ENCODE results near the gene GRIK3. TPM values are rescaled to one million over a fixed set of nuclear protein-coding genes. Genes with fewer than 3 reads are reported as not detected.

GRIK3 gene
- total RNA-seq, 1 experiment from 2014 or later, result 5.5 TPM

- Mint-ChIP-seq H3K27me3 (ENCODE audit: low read depth) (no peaks in the 10 kb centered on the region), H3K4me3 (no peak overlapping the region), H3K9me3 (no peaks in the 10 kb centered on the region), H3K36me3 (no peaks in the 10 kb centered on the region), H3K27ac (no peak overlapping the region), H3K4me1 (peaks cover 25% of the 10 kb centered on the region)
- no peak for DNase-seq (ENCODE audit: low spot score)
- ATAC-seq, result no peak
- ChIA-PET CTCF (interaction anchor here (1.2 kb wide), 1 partner anchor 84 kb away, joined by 4 read pairs; no protein-coding TSS in a partner anchor), POLR2A (no interaction called here)
- TF ChIP-seq GTF2I (CRISPR knock-in tag; conservative IDR thresholded peaks at IDR 0.05), result no peak
- no peak for TF ChIP-seq ZNF121 (CRISPR knock-in tag; IDR thresholded peaks at IDR 0.05)
- no peak for TF ChIP-seq TCF7 (CRISPR knock-in tag; IDR thresholded peaks at IDR 0.05; ENCODE audit: low read depth)
Measured at GRCh38 chr1:36948147-36948546, 86.2 kb downstream of the GRIK3 start.

DNA sequence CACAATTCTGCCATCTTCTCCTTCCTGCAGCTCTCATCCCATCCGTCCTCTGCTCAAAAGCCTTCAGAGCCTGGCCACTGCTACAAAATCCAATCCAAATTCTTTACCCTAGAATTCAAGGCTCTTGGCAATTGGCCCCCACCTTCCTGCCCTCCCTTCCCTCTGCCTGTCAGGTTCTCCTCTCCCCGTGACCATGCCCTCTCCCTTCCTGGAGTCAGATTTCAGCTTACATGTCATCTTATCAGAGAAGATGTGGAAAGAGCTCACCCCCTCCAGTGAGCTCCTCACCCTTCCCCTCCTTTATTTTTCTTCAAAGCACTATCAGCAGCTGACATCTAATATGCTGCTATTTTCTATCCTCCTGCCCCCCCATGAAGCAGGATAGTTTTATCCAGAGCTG lies 86.9 kb downstream of the GRIK3 start:
- no peak for TF ChIP-seq KAT7 (CRISPR knock-in tag; IDR thresholded peaks at IDR 0.05; ENCODE audit: borderline replicate concordance)
- TF ChIP-seq NR2C2 (CRISPR knock-in tag; IDR thresholded peaks at IDR 0.05), result no peak
- TF ChIP-seq, protein P1, sequence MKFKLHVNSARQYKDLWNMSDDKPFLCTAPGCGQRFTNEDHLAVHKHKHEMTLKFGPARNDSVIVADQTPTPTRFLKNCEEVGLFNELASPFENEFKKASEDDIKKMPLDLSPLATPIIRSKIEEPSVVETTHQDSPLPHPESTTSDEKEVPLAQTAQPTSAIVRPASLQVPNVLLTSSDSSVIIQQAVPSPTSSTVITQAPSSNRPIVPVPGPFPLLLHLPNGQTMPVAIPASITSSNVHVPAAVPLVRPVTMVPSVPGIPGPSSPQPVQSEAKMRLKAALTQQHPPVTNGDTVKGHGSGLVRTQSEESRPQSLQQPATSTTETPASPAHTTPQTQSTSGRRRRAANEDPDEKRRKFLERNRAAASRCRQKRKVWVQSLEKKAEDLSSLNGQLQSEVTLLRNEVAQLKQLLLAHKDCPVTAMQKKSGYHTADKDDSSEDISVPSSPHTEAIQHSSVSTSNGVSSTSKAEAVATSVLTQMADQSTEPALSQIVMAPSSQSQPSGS (CRISPR knock-in tag; IDR thresholded peaks at IDR 0.05; ENCODE audit: borderline replicate concordance, low read depth), result no peak
- no peak for TF ChIP-seq ZNF512 (CRISPR knock-in tag; IDR thresholded peaks at IDR 0.05; ENCODE audit: borderline replicate concordance)
- no peak for TF ChIP-seq ZNF232 (CRISPR knock-in tag; IDR thresholded peaks at IDR 0.05)
- TF ChIP-seq FOXJ3 (CRISPR knock-in tag; IDR thresholded peaks at IDR 0.05; ENCODE audit: borderline replicate concordance), result no peak
- no peak for TF ChIP-seq CBFB (CRISPR knock-in tag; IDR thresholded peaks at IDR 0.05; ENCODE audit: low read depth)
- CTCF ChIA-PET, result interaction anchor here (1.2 kb wide), 1 partner anchor 83 kb away, joined by 4 read pairs; no protein-coding TSS in a partner anchor
- Mint-ChIP-seq H3K4me3 (no peak overlapping the region), H3K27ac (no peak overlapping the region), H3K36me3 (no peaks in the 10 kb centered on the region), H3K4me1 (peaks cover 26% of the 10 kb centered on the region), H3K27me3 (ENCODE audit: low read depth) (no peaks in the 10 kb centered on the region), H3K9me3 (no peaks in the 10 kb centered on the region)
- ATAC-seq (peak; percentile 56), DNase-seq (ENCODE audit: low spot score) (no peak)
- POLR2A ChIA-PET, result no interaction called here

- no peaks in the 10 kb centered on the region for H3K9me3 Mint-ChIP-seq
- peaks cover 28% of the 10 kb centered on the region for H3K4me1 Mint-ChIP-seq
- DNase-seq (ENCODE audit: low spot score) (no peak), ATAC-seq (no peak)
- no peak overlapping the region for H3K27ac Mint-ChIP-seq
- ChIA-PET POLR2A (no interaction called here), CTCF (interaction anchor here (1.6 kb wide), 1 partner anchor 81 kb away, joined by 3 read pairs; no protein-coding TSS in a partner anchor)
- H3K27me3 Mint-ChIP-seq (ENCODE audit: low read depth), result no peaks in the 10 kb centered on the region
- no peak overlapping the region for H3K4me3 Mint-ChIP-seq
- H3K36me3 Mint-ChIP-seq, result no peaks in the 10 kb centered on the region
- TF ChIP-seq ZNF219 (CRISPR knock-in tag; IDR thresholded peaks at IDR 0.05; ENCODE audit: borderline replicate concordance), result no peak
- TF ChIP-seq, protein P2, sequence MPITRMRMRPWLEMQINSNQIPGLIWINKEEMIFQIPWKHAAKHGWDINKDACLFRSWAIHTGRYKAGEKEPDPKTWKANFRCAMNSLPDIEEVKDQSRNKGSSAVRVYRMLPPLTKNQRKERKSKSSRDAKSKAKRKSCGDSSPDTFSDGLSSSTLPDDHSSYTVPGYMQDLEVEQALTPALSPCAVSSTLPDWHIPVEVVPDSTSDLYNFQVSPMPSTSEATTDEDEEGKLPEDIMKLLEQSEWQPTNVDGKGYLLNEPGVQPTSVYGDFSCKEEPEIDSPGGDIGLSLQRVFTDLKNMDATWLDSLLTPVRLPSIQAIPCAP (CRISPR knock-in tag; IDR thresholded peaks at IDR 0.05), result no peak
- no peak for TF ChIP-seq ARID4B (CRISPR knock-in tag; IDR thresholded peaks at IDR 0.05; ENCODE audit: borderline replicate concordance)
- no peak for TF ChIP-seq PRRX2 (CRISPR knock-in tag; IDR thresholded peaks at IDR 0.05)
- no peak for TF ChIP-seq MLX (CRISPR knock-in tag; IDR thresholded peaks at IDR 0.05)
- no peak for TF ChIP-seq ZNF416 (CRISPR knock-in tag; IDR thresholded peaks at IDR 0.05)
- no peak for TF ChIP-seq ZNF512 (CRISPR knock-in tag; IDR thresholded peaks at IDR 0.05; ENCODE audit: borderline replicate concordance)
- TF ChIP-seq CREM (CRISPR knock-in tag; IDR thresholded peaks at IDR 0.05), result no peak
- no peak for TF ChIP-seq ZSCAN18 (CRISPR knock-in tag; IDR thresholded peaks at IDR 0.05)
- no peak for TF ChIP-seq ZNF423 (CRISPR knock-in tag; IDR thresholded peaks at IDR 0.05)
Measured at GRCh38 chr1:36944883-36945282, 89.4 kb downstream of the GRIK3 start.

Data from WTC11 (cell line).